Vagina (tissue), 2 donors: Measurements from ENCODE around the gene GPR161. TPM values are rescaled to one million over a fixed set of nuclear protein-coding genes. Genes with fewer than 3 reads are reported as not detected.

ENCODE experiments used
- DNase-seq, 2 donors: peaks; one replicate each; pipeline ENCODE4 v3.0.0-alpha.2; 2017; ENCODE audit errors: extremely low spot score in 2 of 2
- H3K27ac ChIP-seq: fragments of 200-600 bp; sonication (generic); one replicate; pipeline ENCODE4 v1.5.1; 2019
- H3K27me3 ChIP-seq: fragments of 200-600 bp; sonication (generic); one replicate; pipeline ENCODE4 v1.5.1; 2019
- H3K36me3 ChIP-seq, 2 donors: fragments of 200-600 bp; sonication (generic); one replicate each; pipeline ENCODE4 v1.5.1; 2017 to 2019
- H3K4me1 ChIP-seq: fragments of 200-600 bp; sonication (generic); one replicate; pipeline ENCODE4 v1.5.1; 2019
- H3K4me3 ChIP-seq, 2 donors: fragments of 200-600 bp; sonication (generic); 1 replicate in 1 of 2; 2 replicates in 1 of 2; pipeline ENCODE4 v1.5.1; 2016 to 2019
- H3K9me3 ChIP-seq: fragments of 200-600 bp; sonication (generic); one replicate; pipeline ENCODE4 v1.5.1; 2019
- CTCF ChIP-seq, 3 experiments: fragments of 450-650 bp in 2 of 3; fragments of 200-600 bp in 1 of 3; sonication (generic) in 1 of 3; IDR thresholded peaks; one replicate each; pipeline ENCODE4 v1.5.1; 2017 to 2019; ENCODE audit warnings: antibody characterized with exemption in 3 of 3, mild to moderate bottlenecking in 2 of 3, moderate library complexity in 2 of 3
- POLR2A ChIP-seq, 2 donors: fragments of 450-650 bp; IDR thresholded peaks; one replicate each; pipeline ENCODE4 v1.6.1; 2017; ENCODE audit warnings: antibody characterized with exemption in 2 of 2, mild to moderate bottlenecking in 2 of 2, moderate library complexity in 2 of 2
- POLR2AphosphoS5 ChIP-seq, 2 donors: sonication (generic); formaldehyde crosslinking; IDR thresholded peaks; one replicate each; pipeline ENCODE4 v1.9.0; 2017; ENCODE audit warnings: antibody characterized with exemption in 2 of 2, mild to moderate bottlenecking in 2 of 2, low read depth in 1 of 2; ENCODE audit not compliant: insufficient read depth in 1 of 2
- intact Hi-C: fragments of 100-400 bp; cut with DNase I; formaldehyde crosslinking; loops from one replicate; pipeline ENCODE4 v1.15.1; 2023
- total RNA-seq: library from RNA; depleted of rRNA; stranded (reverse); fragments of >200 nt; gene quantifications from one replicate; pipeline ENCODE4 v1.2.3, GENCODE V29; 2016

Gene GPR161
- total RNA-seq, 1 donor from 2014 or later = 15.7 TPM

- peaks cover 0 to 8% of the 10 kb centered on the region in 2 donors for H3K36me3 ChIP-seq
- H3K27ac ChIP-seq = no peak overlapping the region
- no peak overlapping the region for H3K4me3 ChIP-seq
- TF ChIP-seq CTCF (IDR thresholded peaks at IDR 0.05) (no peak), POLR2A (IDR thresholded peaks at IDR 0.05) (no peak), POLR2AphosphoS5 (IDR thresholded peaks at IDR 0.05; ENCODE audit: insufficient read depth in 1 of 2, low read depth in 1 of 2) (no peak)
- H3K27me3 ChIP-seq = no peaks in the 10 kb centered on the region
- DNase-seq = no peak
- intact Hi-C loops = no loop called here
- H3K9me3 ChIP-seq = no peaks in the 10 kb centered on the region
- peaks cover 17% of the 10 kb centered on the region for H3K4me1 ChIP-seq
Measured at GRCh38 chr1:168090395-168090794, 46.3 kb downstream of the GPR161 start.

GRCh38 chr1:168089979-168090337 is 46.8 kb downstream of the GPR161 start:
- no peak for TF ChIP-seq POLR2AphosphoS5 (IDR thresholded peaks at IDR 0.05; ENCODE audit: insufficient read depth in 1 of 2, low read depth in 1 of 2)
- no peak for TF ChIP-seq POLR2A (IDR thresholded peaks at IDR 0.05)
- TF ChIP-seq CTCF (IDR thresholded peaks at IDR 0.05) = no peak

GRCh38 chr1:168089326-168089978 is 47.3 kb downstream of the GPR161 start:
- no peak for DNase-seq
- Histone ChIP-seq H3K9me3 (no peaks in the 10 kb centered on the region), H3K4me1 (peaks cover 26% of the 10 kb centered on the region), H3K27me3 (no peaks in the 10 kb centered on the region), H3K27ac (no peak overlapping the region), H3K36me3 (no peaks in the 10 kb centered on the region), H3K4me3 (no peak overlapping the region)
- intact Hi-C loops = loop anchor here (10.0 kb wide), 1 partner anchor 45 kb away; the partner anchor contains the start of gene GPR161
- no peak for TF ChIP-seq POLR2AphosphoS5 (IDR thresholded peaks at IDR 0.05; ENCODE audit: insufficient read depth in 1 of 2, low read depth in 1 of 2)
- no peak for TF ChIP-seq POLR2A (IDR thresholded peaks at IDR 0.05)
- no peak for TF ChIP-seq CTCF (IDR thresholded peaks at IDR 0.05)

More at GRCh38 chr1:168089979-168090337, 46.8 kb downstream of the GPR161 start:
- intact Hi-C loops = loop anchor here (10.0 kb wide), 1 partner anchor 45 kb away; the partner anchor contains the start of gene GPR161
- Histone ChIP-seq H3K4me1 (peaks cover 21% of the 10 kb centered on the region), H3K27ac (no peak overlapping the region), H3K27me3 (no peaks in the 10 kb centered on the region), H3K36me3 (peaks cover 0 to 4% of the 10 kb centered on the region in 2 donors), H3K9me3 (no peaks in the 10 kb centered on the region), H3K4me3 (no peak overlapping the region)
- DNase-seq = no peak

GRCh38 chr1:168088511-168089325 is 48.0 kb downstream of the GPR161 start:
- DNase-seq = no peak
- intact Hi-C loops = loop anchor here (10.0 kb wide), 1 partner anchor 46 kb away; the partner anchor contains the start of gene GPR161
- TF ChIP-seq POLR2AphosphoS5 (IDR thresholded peaks at IDR 0.05; ENCODE audit: insufficient read depth in 1 of 2, low read depth in 1 of 2) = no peak

DNA sequence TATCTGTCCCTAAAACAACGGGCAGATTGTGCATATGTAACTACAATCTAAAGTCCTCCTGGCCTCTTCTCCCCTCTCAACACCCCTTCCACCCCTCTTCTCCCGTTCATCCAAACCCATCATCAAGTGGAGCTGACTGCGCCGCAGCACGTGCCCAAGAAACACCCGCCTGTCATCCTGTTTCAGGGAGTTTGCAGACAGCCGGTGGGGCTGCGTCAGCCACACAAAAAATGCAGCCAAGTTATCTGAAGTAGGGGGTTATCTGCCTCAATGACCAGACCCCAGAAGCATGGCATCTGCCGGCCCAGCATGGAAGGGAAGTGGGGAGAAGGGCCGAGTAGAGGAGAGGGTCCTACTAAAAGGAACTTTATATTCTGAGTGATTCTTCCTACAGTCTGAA is 49.0 kb downstream of the GPR161 start:
- TF ChIP-seq CTCF (IDR thresholded peaks at IDR 0.05) (no peak), POLR2AphosphoS5 (IDR thresholded peaks at IDR 0.05; ENCODE audit: insufficient read depth in 1 of 2, low read depth in 1 of 2) (no peak), POLR2A (IDR thresholded peaks at IDR 0.05) (no peak)
- no peak overlapping the region for H3K27ac ChIP-seq
- H3K9me3 ChIP-seq = no peaks in the 10 kb centered on the region
- peaks cover 22% of the 10 kb centered on the region for H3K4me1 ChIP-seq
- DNase-seq = no peak
- no peak overlapping the region for H3K4me3 ChIP-seq
- no peaks in the 10 kb centered on the region for H3K27me3 ChIP-seq
- intact Hi-C loops = loop anchor here (10.0 kb wide), 1 partner anchor 47 kb away; the partner anchor contains the start of gene GPR161
- H3K36me3 ChIP-seq = no peaks in the 10 kb centered on the region

More at GRCh38 chr1:168088511-168089325, 48.0 kb downstream of the GPR161 start:
- Histone ChIP-seq H3K36me3 (no peaks in the 10 kb centered on the region), H3K27ac (no peak overlapping the region), H3K27me3 (no peaks in the 10 kb centered on the region), H3K4me3 (no peak overlapping the region), H3K9me3 (no peaks in the 10 kb centered on the region), H3K4me1 (peaks cover 26% of the 10 kb centered on the region)
